Parathyroid adenoma (tissue), 2 donors: ENCODE data around the gene DOCK8.

Source experiments
- H2AFZ ChIP-seq: fragments of 300-600 bp; sonication (generic); one replicate; pipeline ENCODE4 v1.7.0; 2017; ENCODE audit warnings: antibody characterized with exemption, mild to moderate bottlenecking
- H3K27ac ChIP-seq: fragments of 300-600 bp; sonication (generic); one replicate; pipeline ENCODE4 v1.7.0; 2017
- H3K27me3 ChIP-seq: fragments of 300-600 bp; sonication (generic); one replicate; pipeline ENCODE4 v1.7.0; 2017; ENCODE audit warnings: low read length; ENCODE audit not compliant: control insufficient read depth, insufficient read depth
- H3K36me3 ChIP-seq: fragments of 300-600 bp; sonication (generic); one replicate; pipeline ENCODE4 v1.7.0; 2017; ENCODE audit warnings: low read length; ENCODE audit not compliant: control insufficient read depth, insufficient read depth
- H3K4me1 ChIP-seq: fragments of 300-600 bp; sonication (generic); one replicate; pipeline ENCODE4 v1.7.0; 2017; ENCODE audit warnings: control low read depth
- H3K4me2 ChIP-seq: fragments of 300-600 bp; sonication (generic); one replicate; pipeline ENCODE4 v1.7.0; 2017; ENCODE audit warnings: low read length
- H3K4me3 ChIP-seq: fragments of 300-600 bp; sonication (generic); one replicate; pipeline ENCODE4 v1.7.0; 2017; ENCODE audit warnings: low read depth, low read length
- H3K79me2 ChIP-seq: fragments of 300-600 bp; sonication (generic); one replicate; pipeline ENCODE4 v1.7.0; 2017; ENCODE audit warnings: control low read depth
- H3K9ac ChIP-seq: fragments of 300-600 bp; sonication (generic); one replicate; pipeline ENCODE4 v1.7.0; 2017; ENCODE audit warnings: mild to moderate bottlenecking
- H3K9me3 ChIP-seq: fragments of 300-600 bp; sonication (generic); one replicate; pipeline ENCODE4 v1.7.0; 2017; ENCODE audit warnings: low read length; ENCODE audit not compliant: control insufficient read depth
- TF ChIP-seq, protein P1 (sequence below): fragments of 300-600 bp; sonication (generic); IDR thresholded peaks from one replicate; pipeline ENCODE4 v1.7.0; 2017; ENCODE audit warnings: antibody characterized with exemption, mild to moderate bottlenecking
- donor health status: primary hyperparathyroidism.

The DOCK8 gene

DNA sequence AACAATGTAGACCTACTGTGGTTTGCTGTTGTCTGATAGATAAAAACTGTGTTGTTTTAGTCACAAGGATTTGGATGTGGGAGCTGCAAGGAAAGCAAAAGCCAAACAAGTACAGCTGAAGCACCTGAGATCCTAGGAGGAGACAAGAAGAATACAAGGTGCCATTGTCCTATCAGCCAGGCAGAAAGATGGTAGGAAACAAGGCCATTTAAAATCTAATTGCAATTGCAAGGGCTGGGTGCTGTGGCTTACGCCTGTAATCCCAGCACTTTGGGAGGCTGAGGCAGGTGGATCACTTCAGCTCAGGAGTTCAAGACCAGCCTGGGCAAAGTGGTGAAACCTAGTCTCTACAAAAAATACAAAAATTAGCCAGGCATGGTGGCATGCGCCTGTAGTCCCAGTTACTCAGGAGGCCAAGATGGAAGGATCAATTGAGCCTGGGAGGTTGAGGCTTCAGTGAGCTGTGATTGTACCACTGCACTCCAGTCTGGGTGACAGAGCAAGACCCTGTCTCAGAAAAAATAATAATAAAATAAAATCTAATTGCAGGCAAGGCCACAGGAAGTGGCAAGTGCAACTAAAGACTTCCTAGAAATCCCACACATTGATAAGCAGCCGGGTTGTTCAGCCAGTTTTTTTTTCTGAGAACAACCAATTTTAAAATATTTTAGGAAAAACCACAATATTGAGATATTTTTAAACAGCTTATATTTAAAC lies 22.6 kb downstream of the DOCK8 start:
- Histone ChIP-seq H3K9me3 (no peaks in the 10 kb centered on the region), H2AFZ (no peak overlapping the region), H3K27me3 (no peaks in the 10 kb centered on the region), H3K4me2 (no peak overlapping the region), H3K27ac (no peak overlapping the region), H3K4me1 (no peaks in the 10 kb centered on the region), H3K79me2 (no peaks in the 10 kb centered on the region), H3K9ac (no peak overlapping the region), H3K4me3 (no peak overlapping the region), H3K36me3 (no peaks in the 10 kb centered on the region)
- TF ChIP-seq, protein P1, sequence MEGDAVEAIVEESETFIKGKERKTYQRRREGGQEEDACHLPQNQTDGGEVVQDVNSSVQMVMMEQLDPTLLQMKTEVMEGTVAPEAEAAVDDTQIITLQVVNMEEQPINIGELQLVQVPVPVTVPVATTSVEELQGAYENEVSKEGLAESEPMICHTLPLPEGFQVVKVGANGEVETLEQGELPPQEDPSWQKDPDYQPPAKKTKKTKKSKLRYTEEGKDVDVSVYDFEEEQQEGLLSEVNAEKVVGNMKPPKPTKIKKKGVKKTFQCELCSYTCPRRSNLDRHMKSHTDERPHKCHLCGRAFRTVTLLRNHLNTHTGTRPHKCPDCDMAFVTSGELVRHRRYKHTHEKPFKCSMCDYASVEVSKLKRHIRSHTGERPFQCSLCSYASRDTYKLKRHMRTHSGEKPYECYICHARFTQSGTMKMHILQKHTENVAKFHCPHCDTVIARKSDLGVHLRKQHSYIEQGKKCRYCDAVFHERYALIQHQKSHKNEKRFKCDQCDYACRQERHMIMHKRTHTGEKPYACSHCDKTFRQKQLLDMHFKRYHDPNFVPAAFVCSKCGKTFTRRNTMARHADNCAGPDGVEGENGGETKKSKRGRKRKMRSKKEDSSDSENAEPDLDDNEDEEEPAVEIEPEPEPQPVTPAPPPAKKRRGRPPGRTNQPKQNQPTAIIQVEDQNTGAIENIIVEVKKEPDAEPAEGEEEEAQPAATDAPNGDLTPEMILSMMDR: no peak

DNA sequence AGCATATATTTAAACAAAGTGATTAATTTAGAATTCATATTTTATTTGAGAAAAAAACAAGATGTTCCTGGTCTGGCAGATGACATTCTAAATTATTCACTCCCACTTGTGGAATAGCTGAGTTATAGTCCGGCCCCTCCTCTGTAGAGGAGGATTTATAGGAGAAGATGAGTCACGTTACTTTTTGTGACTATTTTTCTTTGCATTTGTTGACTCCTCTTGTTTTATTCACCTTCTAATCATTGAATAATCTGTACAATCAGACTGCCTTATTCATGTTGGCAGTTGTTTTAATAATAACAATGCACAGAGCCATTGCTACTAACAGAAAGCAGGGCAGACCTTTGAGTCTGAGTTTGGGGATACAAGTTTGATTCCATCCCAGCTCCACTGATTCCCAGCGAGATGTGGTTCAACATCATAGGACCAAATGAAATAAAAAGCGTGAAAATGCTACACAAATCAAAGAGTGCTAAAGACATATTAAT lies 23.2 kb downstream of the DOCK8 start:
- Histone ChIP-seq H3K79me2 (no peaks in the 10 kb centered on the region), H3K4me3 (no peak overlapping the region), H3K27me3 (no peaks in the 10 kb centered on the region), H3K4me2 (no peak overlapping the region), H3K4me1 (no peaks in the 10 kb centered on the region), H3K9me3 (no peaks in the 10 kb centered on the region), H3K27ac (no peak overlapping the region), H2AFZ (no peak overlapping the region), H3K9ac (no peak overlapping the region), H3K36me3 (no peaks in the 10 kb centered on the region)
- TF ChIP-seq, protein P1: no peak

DNA sequence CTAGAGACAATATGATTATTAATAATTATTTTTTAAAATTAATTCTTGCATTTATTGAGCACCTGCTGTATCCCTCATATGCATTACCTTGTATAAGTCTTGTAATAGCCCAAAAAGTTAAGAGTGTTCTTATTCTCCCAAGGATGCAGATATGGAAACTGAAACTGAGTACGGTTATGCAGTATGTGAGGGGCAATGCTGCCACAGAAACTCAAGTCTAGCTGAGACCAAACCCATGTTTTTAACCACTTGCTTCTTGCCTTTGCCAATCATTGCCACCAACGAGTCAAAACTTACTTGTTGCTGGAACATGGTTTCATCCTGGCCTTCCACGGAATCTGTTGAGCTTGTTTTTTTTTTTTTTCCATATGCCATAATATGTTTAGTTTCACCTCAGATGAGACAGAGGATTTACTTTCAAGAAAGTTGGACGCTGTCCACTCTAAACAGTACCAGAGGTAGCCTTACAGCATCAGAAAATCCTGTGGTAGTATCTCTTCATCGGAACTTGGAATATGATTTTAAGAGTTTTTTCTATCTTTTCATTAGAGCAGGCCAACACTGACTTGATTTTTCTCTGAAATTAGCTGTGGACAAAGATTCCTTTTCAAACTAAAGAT lies 27.9 kb downstream of the DOCK8 start:
- no peak overlapping the region for H2AFZ ChIP-seq
- H3K9me3 ChIP-seq: no peaks in the 10 kb centered on the region
- no peaks in the 10 kb centered on the region for H3K79me2 ChIP-seq
- H3K4me2 ChIP-seq: no peak overlapping the region
- TF ChIP-seq, protein P1: no peak
- H3K36me3 ChIP-seq: no peaks in the 10 kb centered on the region
- H3K27me3 ChIP-seq: no peaks in the 10 kb centered on the region
- H3K4me1 ChIP-seq: no peaks in the 10 kb centered on the region
- H3K27ac ChIP-seq: no peak overlapping the region
- H3K9ac ChIP-seq: no peak overlapping the region
- H3K4me3 ChIP-seq: no peak overlapping the region

DNA sequence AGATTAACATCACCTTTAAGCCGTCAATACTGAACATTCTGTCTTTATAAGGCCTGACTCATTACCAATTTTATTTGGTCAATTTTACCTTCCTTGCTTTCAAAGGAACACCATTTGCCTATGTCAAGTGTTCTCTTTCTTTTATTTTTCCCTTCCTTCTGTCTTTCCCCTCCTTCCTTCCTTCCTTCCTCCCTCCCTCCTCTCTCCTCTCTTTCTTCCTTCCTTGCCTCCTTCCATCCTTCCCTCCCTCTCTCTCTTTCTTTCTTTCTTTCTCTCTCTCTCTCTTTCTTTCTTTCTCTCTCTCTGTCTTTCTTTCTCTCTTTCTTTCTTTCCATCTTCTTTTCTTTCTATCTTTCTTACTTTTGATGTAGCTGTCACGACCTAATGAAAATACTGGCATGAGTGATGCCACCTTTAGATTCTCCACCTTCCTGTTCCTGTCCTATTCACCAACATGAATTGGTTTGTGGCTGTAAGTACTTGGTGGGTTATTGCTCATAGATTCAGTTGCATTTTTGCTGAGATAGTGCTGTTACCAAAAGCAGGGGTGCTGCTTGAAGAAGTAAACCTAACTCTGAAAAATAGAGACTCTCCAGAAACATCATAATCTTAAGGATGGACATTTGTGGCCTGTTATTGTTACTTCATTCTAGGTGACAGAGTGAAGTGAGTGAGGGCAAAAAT lies 33.8 kb downstream of the DOCK8 start:
- H3K4me1 ChIP-seq: no peaks in the 10 kb centered on the region
- no peak overlapping the region for H2AFZ ChIP-seq
- no peaks in the 10 kb centered on the region for H3K79me2 ChIP-seq
- H3K4me2 ChIP-seq: no peak overlapping the region
- TF ChIP-seq, protein P1: no peak
- H3K27ac ChIP-seq: no peak overlapping the region
- no peak overlapping the region for H3K9ac ChIP-seq
- H3K27me3 ChIP-seq: no peaks in the 10 kb centered on the region
- no peak overlapping the region for H3K4me3 ChIP-seq
- no peaks in the 10 kb centered on the region for H3K9me3 ChIP-seq
- no peaks in the 10 kb centered on the region for H3K36me3 ChIP-seq
